Neutrophil (primary cell): ENCODE measurements around the gene TBC1D30.
"Not testable (repeated sequence)": the region's sequence is repeated elsewhere in the genome, so short reads cannot be mapped to it uniquely, and the experiment has no call there.

Experiments used
- H3K27ac ChIP-seq: fragments of 200-600 bp; sonication (generic); 2 replicates; pipeline ENCODE4 v1.5.1; 2016; ENCODE audit warnings: mild to moderate bottlenecking, moderate library complexity
- H3K27me3 ChIP-seq: fragments of 200-600 bp; sonication (generic); 2 replicates; pipeline ENCODE4 v1.6.0; 2016; ENCODE audit warnings: mild to moderate bottlenecking
- H3K36me3 ChIP-seq: fragments of 200-600 bp; sonication (generic); 2 replicates; pipeline ENCODE4 v1.5.1; 2017
- H3K4me1 ChIP-seq, 2 experiments: fragments of 200-600 bp in 1 of 2; sonication (generic) in 1 of 2; 1 replicate in 1 of 2; 2 replicates in 1 of 2; pipeline versions ENCODE4 v1.5.1 to v1.6.1; 2013 to 2016; ENCODE audit warnings: low read depth in 1 of 2, low read length in 1 of 2, mild to moderate bottlenecking in 1 of 2, moderate library complexity in 1 of 2; ENCODE audit not compliant: control insufficient read depth in 1 of 2, insufficient read depth in 1 of 2
- H3K4me3 ChIP-seq, 2 experiments: fragments of 200-600 bp in 1 of 2; sonication (generic) in 1 of 2; 1 replicate in 1 of 2; 2 replicates in 1 of 2; pipeline ENCODE4 v1.5.1; 2013 to 2016; ENCODE audit warnings: low read depth in 1 of 2, low read length in 1 of 2, mild to moderate bottlenecking in 1 of 2, moderate library complexity in 1 of 2
- H3K9me3 ChIP-seq: fragments of 200-600 bp; sonication (generic); 2 replicates; pipeline ENCODE4 v1.5.1; 2016
- TF ChIP-seq, protein P1 (sequence below): fragments of 200-600 bp; sonication (generic); IDR thresholded peaks from 2 replicates; pipeline ENCODE4 v1.5.1; 2016; ENCODE audit warnings: antibody characterized with exemption

Gene TBC1D30

DNA sequence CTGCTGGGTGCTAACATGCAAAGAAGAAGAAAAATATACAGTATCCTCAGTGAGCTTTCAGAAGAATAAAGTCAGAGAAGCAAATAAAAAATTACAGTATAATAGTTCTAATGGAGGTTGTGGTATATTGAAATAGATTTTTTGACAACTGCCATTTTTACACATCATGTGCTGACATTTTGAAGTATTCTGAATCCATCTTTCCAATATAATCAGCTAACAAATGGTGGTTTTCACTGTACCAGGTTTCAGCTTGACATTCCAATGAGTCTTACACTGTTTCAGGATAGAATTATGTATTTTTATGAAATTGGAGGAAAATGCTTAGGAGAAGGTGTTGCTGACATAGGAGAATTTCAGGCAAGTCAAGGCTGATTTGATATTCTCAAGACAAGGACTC is 26.3 kb upstream of the TBC1D30 start:
- TF ChIP-seq, protein P1, sequence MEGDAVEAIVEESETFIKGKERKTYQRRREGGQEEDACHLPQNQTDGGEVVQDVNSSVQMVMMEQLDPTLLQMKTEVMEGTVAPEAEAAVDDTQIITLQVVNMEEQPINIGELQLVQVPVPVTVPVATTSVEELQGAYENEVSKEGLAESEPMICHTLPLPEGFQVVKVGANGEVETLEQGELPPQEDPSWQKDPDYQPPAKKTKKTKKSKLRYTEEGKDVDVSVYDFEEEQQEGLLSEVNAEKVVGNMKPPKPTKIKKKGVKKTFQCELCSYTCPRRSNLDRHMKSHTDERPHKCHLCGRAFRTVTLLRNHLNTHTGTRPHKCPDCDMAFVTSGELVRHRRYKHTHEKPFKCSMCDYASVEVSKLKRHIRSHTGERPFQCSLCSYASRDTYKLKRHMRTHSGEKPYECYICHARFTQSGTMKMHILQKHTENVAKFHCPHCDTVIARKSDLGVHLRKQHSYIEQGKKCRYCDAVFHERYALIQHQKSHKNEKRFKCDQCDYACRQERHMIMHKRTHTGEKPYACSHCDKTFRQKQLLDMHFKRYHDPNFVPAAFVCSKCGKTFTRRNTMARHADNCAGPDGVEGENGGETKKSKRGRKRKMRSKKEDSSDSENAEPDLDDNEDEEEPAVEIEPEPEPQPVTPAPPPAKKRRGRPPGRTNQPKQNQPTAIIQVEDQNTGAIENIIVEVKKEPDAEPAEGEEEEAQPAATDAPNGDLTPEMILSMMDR, result no peak
- Histone ChIP-seq H3K4me3 (no peak overlapping the region), H3K9me3 (no peaks in the 10 kb centered on the region), H3K27me3 (no peaks in the 10 kb centered on the region), H3K4me1 (peaks cover 4 to 19% of the 10 kb centered on the region in 2 experiments), H3K36me3 (no peaks in the 10 kb centered on the region), H3K27ac (no peak overlapping the region)

DNA sequence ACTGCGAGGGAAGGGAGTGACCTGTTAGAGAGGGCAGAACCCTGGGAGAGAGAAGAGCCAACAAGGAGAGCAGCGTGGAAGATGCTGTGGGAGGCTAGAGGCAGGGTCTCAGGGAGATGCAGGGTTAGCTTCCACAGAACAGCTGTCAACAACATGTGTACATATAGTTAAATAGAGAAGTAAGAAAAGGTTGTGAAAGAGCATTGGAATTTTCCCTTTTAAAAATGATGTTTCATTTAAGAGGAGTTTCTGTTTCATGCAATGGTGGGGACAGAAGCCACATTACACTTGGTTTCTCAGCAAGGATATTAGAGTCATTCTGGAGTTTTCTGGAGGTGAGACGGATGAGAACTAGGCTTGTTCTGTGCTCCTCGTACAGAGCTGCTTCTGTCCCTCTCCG is 23.8 kb upstream of the TBC1D30 start:
- H3K27ac ChIP-seq, result no peak overlapping the region
- peaks cover 4 to 19% of the 10 kb centered on the region in 2 experiments for H3K4me1 ChIP-seq
- H3K4me3 ChIP-seq, result no peak overlapping the region
- H3K27me3 ChIP-seq, result peaks cover 9% of the 10 kb centered on the region
- TF ChIP-seq, protein P1, result no peak
- no peaks in the 10 kb centered on the region for H3K9me3 ChIP-seq
- no peaks in the 10 kb centered on the region for H3K36me3 ChIP-seq

DNA sequence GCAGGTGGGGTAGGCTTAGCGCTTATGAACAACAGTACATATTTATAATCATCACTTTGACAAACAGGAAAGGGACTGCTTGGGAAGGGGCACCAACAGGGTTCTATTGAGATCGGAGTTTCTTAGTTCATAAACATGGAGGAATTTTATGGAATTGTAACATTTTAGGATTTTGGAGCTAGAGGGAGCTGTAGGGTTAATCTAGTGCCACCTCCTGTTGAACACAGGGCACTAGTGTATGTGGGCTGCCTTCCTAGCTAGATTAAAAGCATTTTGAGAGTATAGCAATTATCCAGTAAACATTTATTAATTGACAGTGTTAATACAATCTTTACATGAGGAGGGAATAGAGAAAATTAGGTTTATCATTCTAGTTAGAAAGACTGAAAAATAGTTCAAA is 23.1 kb upstream of the TBC1D30 start:
- peaks cover 15% of the 10 kb centered on the region for H3K27me3 ChIP-seq
- H3K4me1 ChIP-seq, result peaks cover 4 to 14% of the 10 kb centered on the region in 2 experiments
- H3K4me3 ChIP-seq, result no peak overlapping the region
- H3K36me3 ChIP-seq, result no peaks in the 10 kb centered on the region
- no peaks in the 10 kb centered on the region for H3K9me3 ChIP-seq
- TF ChIP-seq, protein P1, result no peak
- H3K27ac ChIP-seq, result no peak overlapping the region

DNA sequence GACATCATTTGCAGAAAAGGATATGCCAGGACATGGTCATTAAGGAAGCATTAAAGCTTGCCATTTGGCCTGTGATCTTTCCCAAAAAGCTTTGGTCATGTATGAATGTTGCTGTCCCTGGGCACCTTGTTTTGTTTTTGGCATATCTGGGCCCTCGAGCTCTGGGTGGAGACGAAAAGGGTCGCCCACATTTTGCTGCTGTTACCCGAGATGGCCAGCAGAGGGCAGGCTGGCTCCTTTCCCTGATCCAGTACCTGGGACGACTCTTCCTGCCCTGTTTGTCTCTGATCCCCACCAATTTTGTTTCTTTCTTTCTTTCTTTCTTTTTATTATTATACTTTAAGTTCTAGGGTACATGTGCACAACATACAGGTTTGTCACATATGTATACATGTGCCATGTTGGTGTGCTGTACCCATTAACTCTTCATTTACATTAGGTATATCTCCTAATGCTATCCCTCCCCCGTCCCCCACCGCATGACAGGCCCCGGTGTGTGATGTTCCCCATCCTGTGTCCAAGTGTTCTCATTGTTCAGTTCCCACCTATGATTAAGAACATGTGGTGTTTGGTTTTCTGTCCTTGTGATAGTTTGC is 22.2 kb upstream of the TBC1D30 start:
- H3K27me3 ChIP-seq, result peaks cover 22% of the 10 kb centered on the region
- H3K4me3 ChIP-seq, H3K4me1 ChIP-seq: not testable (repeated sequence)

DNA sequence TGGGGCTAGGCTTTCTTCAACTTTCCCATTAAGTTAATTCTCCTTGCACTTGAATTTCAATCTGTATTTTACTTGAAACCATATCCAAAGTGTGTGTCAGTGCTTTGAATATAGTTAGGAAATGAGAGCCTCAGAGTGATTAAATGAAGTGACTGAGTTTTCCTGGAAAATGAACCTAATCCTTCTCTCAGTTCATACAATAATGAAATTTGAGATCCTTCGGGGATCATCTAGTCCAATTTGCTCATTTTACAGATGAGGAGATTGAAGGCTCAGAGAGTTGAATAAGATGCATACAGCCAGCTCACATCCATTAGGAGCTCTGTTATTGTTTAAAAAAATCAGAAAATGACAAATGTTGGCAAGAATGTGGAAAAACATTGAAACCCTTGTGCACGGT is 18.3 kb upstream of the TBC1D30 start:
- peaks cover 59% of the 10 kb centered on the region for H3K27me3 ChIP-seq
- H3K4me3 ChIP-seq, result no peak overlapping the region
- H3K4me1 ChIP-seq, result peaks cover 0 to 4% of the 10 kb centered on the region in 2 experiments
- H3K27ac ChIP-seq, result no peak overlapping the region
- no peaks in the 10 kb centered on the region for H3K36me3 ChIP-seq
- TF ChIP-seq, protein P1, result no peak
- no peaks in the 10 kb centered on the region for H3K9me3 ChIP-seq

More for the DNA sequence above, 22.2 kb upstream of the TBC1D30 start:
- TF ChIP-seq, protein P1, result peak; percentile 88
- H3K27ac ChIP-seq, H3K9me3 ChIP-seq, H3K36me3 ChIP-seq: not testable (repeated sequence)
